Activated T-helper 9 cell treated with anti-CD3 and anti-CD28 coated beads, Interleukin-2, amount 50 U/mL, for 16 hours (primary cell): ENCODE measurements around the gene TMA16.
"Not testable (repeated sequence)": the region's sequence is repeated elsewhere in the genome, so short reads cannot be mapped to it uniquely, and the experiment has no call there.

Experiments used
- DNase-seq: peaks from one replicate; pipeline ENCODE4 v3.0.0-alpha.2; 2020; ENCODE audit warnings: low read depth

TMA16 gene

DNA sequence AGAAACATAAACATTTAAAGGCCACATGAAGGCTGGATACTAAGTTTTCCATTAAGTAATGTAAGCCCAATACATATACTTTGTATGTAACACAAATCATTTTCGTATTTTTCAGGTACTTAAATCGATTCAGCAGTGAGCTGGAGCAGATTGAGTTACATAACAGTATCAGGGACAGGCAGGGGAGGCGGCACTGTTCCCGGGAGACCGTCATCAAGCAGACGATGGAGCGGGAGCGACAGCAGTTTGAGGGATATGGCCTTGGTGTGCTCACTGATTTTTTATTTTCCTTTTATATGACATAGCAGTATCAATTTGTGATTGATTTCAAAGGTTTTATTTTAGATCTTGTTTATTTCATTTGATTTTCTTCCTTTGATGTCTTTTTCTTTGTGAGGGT is 20.7 kb downstream of the TMA16 start:
- no peak for DNase-seq

DNA sequence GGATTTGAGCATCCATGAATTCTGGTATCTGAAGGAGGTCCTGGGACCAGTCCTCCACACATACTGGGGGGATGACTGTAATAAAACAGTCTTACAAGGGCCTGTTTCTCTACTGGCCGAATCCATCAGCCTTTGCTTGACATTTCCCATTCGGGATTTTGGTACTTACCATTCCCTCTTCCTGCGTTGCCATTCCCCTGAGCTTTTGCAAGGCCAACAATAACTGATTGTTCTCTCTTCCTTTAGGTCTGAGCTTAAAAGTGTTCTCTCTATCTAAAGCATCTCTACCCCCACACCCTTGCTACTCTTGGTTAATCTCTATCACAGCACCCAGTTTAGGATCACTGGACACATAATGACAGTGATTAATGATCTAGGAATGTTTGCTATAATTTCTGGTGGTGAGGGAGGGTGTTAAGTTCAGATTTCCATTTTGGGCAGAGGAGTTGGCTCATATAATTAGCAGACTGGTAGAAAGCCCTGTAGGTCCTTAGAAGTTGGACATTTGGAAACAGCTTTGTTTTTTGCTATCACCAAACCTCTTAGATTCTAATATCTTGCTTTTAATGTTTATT is 29.4 kb downstream of the TMA16 start:
- DNase-seq = no peak

DNA sequence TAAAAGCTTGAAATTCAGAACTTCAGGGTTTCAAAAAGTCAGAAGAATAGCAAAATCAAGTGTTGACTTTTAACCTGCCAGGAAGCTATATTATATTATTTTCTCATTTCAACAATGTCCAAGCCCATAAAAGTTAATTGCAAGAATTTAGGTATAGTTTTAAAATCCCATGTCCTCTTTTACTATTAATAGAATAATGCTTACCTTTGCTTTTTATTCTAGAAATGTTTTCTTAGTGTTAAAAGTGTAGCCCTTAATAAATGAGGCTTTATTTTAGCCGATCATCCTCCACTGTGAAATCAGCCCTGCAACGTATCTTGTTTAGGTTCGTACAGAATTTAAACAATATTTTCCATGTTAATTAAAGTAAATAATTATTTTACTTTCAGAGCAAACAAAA is 31.5 kb downstream of the TMA16 start:
- no peak for DNase-seq

DNA sequence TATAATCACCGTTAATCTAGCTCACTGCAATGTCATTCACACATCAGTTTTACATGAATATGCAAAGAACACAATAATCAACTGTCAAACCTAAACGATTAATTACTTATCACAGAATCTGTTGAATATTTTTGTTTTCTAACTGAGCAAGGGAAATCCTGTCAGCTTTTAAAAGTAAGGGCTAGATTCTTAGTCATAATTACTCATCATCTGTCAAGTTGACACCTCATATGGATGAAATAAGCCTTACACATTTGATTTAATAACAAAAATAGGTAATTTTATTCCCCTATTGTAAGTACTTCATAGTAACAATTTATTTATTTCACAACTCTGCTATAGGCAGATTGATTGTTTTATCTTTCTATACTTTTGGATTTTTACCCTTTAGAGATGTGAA is 32.7 kb downstream of the TMA16 start:
- no peak for DNase-seq

GRCh38 chr4:163528653-163529052 is 34.2 kb downstream of the TMA16 start:
- no peak for DNase-seq

GRCh38 chr4:163534056-163534455 is 39.6 kb downstream of the TMA16 start:
- no peak for DNase-seq

- DNase-seq = no peak
Measured at GRCh38 chr4:163535657-163536056, 41.2 kb downstream of the TMA16 start.

- DNase-seq = no peak
Measured at GRCh38 chr4:163536091-163536490, 41.6 kb downstream of the TMA16 start.

- DNase-seq = no peak
Measured at GRCh38 chr4:163537114-163537513, 42.6 kb downstream of the TMA16 start.

GRCh38 chr4:163538820-163539219 is 44.3 kb downstream of the TMA16 start:
- DNase-seq = not testable (repeated sequence)

DNA sequence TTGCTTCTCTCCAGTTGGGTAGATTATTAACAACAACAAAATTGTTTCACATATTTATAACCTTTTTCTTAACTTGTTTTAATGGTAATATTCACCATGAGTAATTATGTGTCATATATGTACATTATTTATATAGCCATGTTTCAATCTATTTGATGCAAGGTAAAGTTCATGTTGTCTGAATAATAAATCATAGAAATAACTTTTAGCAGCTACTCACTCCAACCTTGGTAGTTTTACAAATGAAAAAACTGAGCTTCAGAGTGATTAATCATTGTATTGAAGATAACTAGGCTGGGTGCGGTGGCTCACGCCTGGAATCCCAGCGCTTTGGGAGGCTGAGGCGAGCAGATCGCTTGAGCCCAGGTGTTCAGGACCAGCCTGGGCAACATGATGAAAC is 46.0 kb downstream of the TMA16 start:
- DNase-seq = no peak

- DNase-seq = no peak
Measured at GRCh38 chr4:163540977-163541376, 46.5 kb downstream of the TMA16 start.

- DNase-seq = no peak
Measured at GRCh38 chr4:163542275-163542674, 47.8 kb downstream of the TMA16 start.

DNA sequence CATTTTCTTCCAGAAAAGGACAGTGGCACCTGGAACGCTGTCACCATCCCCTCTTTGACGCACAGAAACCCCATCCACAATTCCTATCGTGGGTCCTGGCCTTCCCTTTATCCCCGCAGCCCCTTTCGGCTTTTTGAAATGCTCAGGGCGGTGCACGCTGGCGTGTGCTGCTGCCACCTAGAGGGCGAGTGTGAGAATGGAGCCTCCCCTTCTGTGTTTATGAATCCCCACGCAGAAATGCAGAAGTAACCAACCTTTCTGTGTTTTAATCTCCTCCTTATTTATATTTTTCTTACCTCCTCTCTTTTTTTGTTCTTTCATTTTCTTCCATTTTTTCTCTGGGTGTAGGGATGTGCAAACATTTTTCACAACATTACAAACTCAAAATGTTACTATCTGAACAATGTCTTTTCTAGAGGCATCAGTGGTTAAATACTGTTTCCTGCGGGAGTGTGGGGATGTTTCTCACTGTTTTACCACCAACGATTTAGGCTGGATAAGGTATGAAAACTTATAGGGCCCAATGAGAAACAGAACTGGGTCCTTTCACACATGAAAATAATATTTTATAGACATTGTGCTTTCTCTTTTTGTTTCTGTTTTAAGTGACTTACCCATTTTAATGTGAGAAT is 50.0 kb downstream of the TMA16 start:
- DNase-seq = peak; percentile 36

- DNase-seq = no peak
Measured at GRCh38 chr4:163548481-163549243, 54.2 kb downstream of the TMA16 start.

DNA sequence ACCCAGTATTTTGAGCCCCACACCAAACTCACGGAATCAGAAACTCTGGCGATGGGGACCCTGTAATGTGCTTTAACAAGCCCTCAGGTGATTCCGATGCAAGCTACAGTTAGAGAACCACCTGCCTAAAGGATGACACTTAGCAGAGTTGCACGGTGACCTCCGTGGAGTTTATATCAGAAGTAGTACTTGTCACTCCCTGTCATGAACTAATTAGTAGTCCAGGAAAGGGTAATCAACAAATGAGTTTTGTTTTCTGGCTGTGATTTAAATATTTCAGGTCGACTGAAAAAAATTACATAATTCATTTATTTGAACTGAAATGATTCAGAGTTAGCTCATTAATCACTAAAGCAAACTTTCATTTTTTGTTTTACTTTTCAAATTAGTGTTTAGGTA is 56.4 kb downstream of the TMA16 start:
- DNase-seq = no peak

DNA sequence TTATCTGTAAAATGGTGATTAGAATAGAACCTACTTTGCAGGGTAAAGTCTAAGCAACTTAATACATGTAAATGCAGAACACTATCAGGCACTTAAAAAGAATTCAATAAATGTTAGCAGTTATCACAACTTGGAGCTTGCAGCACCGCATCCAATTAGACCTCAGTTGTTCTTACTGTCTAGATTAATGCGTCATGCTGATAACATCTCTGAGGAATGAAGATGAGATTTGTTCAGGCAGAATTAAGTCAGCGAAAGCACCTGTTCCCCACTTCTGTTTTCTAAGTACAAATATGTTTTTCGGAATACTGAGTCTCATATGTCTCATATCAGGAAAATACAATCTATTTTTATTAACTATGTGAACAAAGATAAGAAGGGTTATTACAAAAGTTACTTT is 58.7 kb downstream of the TMA16 start:
- no peak for DNase-seq

- no peak for DNase-seq
Measured at GRCh38 chr4:163554870-163555465, 60.5 kb downstream of the TMA16 start.

- DNase-seq = no peak
Measured at GRCh38 chr4:163556177-163556576, 61.7 kb downstream of the TMA16 start.

DNA sequence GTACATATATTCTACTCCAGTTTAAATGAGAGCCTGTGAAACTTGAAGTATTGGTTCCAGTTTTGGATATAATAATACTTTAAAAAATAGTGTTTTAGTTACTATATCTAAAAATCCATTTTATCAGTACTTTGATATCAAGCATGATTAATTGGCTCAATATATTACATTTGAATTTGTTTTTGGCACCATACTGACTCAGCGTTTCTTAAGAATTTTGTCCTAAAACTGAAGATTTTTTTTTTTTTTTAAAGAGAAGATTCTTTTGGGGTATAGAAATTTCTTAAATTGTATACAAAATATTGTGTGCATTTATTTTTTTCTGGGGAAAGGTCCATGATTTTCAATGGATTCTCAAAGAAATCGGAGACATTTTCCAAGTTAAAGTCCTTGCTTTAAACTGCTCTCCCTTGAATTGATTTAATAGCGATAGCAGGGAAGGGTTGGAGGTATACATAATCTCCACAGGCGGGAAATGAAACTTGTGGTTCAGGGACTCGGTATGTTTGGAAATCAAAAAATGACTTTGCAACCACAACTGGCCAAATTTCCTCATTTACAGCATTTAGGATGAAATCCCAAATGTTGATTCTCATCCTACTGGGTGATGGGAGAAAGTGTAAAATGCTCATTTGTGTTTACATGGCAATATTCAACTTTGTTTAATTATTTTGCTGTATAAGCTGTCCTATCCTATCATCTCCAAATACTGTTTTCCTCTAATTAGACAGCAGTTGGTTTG is 62.3 kb downstream of the TMA16 start:
- DNase-seq = no peak

GRCh38 chr4:163558539-163559044 is 64.1 kb downstream of the TMA16 start:
- DNase-seq = no peak

DNA sequence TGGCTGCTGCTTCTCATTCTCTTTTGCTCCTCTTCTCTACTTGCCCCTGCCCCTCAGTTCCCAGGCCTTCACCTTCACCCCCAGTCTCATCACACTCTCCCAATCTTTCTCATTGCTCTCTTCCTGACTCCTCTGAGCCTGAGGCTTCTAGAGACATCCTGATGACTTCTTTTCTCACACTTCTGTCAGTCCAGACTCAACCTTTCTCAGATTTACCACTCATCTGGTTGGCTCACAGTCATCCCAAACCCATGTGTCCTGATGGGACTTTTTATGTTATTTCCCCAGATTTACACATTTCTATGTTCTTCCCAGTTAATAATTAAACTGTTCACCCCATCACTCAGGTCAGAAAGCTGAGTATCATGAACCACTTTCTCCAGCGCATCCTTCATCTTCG is 68.0 kb downstream of the TMA16 start:
- DNase-seq = no peak
